ENCODE data around the gene MAPK8IP1. TPM values are rescaled to one million over a fixed set of nuclear protein-coding genes. Genes with fewer than 3 reads are reported as not detected.
"Not testable (repeated sequence)": the region's sequence is repeated elsewhere in the genome, so short reads cannot be mapped to it uniquely, and the experiment has no call there.

MAPK8IP1 gene
- total RNA-seq, 1 donor from 2014 or later, result 0.49 TPM

DNA sequence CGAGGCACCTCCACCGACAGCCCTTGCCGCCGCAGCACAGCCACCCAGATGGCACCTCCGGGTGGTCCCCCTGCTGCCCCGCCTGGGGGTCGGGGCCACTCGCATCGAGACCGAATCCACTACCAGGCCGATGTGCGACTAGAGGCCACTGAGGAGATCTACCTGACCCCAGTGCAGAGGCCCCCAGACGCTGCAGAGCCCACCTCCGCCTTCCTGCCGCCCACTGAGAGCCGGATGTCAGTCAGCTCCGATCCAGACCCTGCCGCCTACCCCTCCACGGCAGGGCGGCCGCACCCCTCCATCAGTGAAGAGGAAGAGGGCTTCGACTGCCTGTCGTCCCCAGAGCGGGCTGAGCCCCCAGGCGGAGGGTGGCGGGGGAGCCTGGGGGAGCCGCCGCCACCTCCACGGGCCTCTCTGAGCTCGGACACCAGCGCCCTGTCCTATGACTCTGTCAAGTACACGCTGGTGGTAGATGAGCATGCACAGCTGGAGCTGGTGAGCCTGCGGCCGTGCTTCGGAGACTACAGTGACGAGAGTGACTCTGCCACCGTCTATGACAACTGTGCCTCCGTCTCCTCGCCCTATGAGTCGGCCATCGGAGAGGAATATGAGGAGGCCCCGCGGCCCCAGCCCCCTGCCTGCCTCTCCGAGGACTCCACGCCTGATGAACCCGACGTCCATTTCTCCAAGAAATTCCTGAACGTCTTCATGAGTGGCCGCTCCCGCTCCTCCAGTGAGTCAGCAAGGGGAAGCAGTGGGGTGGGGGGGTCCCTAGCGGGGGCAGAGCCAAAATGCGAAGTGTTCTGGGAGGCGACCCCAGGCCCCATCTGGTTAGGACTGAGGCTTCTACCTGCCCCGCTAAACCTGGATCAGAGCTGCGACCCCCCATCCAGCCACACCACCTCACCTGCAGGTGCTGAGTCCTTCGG, 17.3 kb downstream of the MAPK8IP1 start:
- H3K4me3 Mint-ChIP-seq, result no peak overlapping the region
- no peak overlapping the region for H3K27ac Mint-ChIP-seq
- peaks cover 2% of the 10 kb centered on the region for H3K4me1 Mint-ChIP-seq
- peaks cover 25% of the 10 kb centered on the region for H3K27me3 Mint-ChIP-seq
- intact Hi-C loops (cut with micrococcal nuclease), result no loop called here
- H3K9me3 Mint-ChIP-seq, result no peaks in the 10 kb centered on the region
- DNase-seq, result no peak
- no peaks in the 10 kb centered on the region for H3K36me3 Mint-ChIP-seq (ENCODE audit: low read depth)

DNA sequence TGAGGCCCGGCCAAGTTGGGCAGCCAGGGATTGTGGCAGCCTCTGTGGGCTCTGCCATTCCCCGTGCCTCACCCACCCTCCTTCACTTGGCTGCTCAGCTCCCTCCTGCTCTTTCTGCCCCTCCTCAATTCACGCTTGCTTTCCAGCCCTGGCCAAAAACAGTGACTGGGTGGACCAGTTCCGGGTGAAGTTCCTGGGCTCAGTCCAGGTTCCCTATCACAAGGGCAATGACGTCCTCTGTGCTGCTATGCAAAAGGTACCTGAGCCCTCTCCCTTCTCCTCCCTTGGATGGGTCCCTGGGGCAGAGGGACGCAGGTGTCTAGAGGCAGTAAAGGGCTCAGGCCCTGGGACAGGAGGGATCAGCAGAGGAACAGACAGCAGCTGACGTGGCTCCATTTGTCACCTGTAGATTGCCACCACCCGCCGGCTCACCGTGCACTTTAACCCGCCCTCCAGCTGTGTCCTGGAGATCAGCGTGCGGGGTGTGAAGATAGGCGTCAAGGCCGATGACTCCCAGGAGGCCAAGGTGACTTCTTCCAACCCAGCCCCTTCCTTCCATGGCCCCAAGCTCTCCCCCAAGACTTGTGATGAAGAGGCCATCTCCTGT, 19.0 kb downstream of the MAPK8IP1 start:
- H3K27ac Mint-ChIP-seq, result no peak overlapping the region
- H3K4me3 Mint-ChIP-seq, result no peak overlapping the region
- H3K27me3 Mint-ChIP-seq, result peaks cover 14% of the 10 kb centered on the region
- H3K4me1 Mint-ChIP-seq, result no peaks in the 10 kb centered on the region
- intact Hi-C loops (cut with micrococcal nuclease), result no loop called here
- no peaks in the 10 kb centered on the region for H3K9me3 Mint-ChIP-seq
- DNase-seq, result no peak
- H3K36me3 Mint-ChIP-seq (ENCODE audit: low read depth), result no peaks in the 10 kb centered on the region

DNA sequence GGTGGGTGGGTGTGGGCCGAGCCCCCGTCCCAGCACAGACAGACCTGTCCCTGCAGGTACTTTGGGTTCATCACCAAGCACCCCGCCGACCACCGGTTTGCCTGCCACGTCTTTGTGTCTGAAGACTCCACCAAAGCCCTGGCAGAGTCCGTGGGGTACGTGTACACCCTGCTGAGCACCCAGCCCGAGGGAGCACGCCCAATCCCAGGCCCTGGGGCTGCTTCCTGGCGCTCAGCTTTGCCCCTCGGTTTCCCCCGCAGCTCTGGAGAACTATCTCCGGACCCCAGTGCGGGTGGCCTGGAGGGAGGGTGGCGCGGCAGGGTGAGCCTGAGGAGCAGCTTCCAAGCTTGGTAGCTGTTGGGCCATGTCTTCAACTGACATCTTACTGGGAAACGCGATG, 19.6 kb downstream of the MAPK8IP1 start:
- Mint-ChIP-seq H3K4me3 (no peak overlapping the region), H3K27me3 (peaks cover 14% of the 10 kb centered on the region), H3K4me1 (no peaks in the 10 kb centered on the region), H3K36me3 (ENCODE audit: low read depth) (peaks cover 2% of the 10 kb centered on the region), H3K9me3 (no peaks in the 10 kb centered on the region), H3K27ac (no peak overlapping the region)
- intact Hi-C loops (cut with micrococcal nuclease), result no loop called here
- no peak for DNase-seq

DNA sequence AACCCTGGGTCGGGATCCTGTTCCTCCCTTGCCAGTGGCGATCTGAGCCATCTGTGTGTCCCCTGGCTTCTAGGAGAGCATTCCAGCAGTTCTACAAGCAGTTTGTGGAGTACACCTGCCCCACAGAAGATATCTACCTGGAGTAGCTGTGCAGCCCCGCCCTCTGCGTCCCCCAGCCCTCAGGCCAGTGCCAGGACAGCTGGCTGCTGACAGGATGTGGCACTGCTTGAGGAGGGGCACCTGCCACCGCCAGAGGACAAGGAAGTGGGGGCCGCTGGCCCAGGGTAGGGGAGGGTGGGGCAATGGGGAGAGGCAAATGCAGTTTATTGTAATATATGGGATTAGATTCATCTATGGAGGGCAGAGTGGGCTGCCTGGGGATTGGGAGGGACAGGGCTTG, 20.1 kb downstream of the MAPK8IP1 start:
- H3K27ac Mint-ChIP-seq; H3K36me3 Mint-ChIP-seq (ENCODE audit: low read depth); H3K4me3 Mint-ChIP-seq; H3K4me1 Mint-ChIP-seq; H3K9me3 Mint-ChIP-seq; intact Hi-C loops (cut with micrococcal nuclease); DNase-seq: not testable (repeated sequence)
- H3K27me3 Mint-ChIP-seq, result peaks cover 11% of the 10 kb centered on the region

DNA sequence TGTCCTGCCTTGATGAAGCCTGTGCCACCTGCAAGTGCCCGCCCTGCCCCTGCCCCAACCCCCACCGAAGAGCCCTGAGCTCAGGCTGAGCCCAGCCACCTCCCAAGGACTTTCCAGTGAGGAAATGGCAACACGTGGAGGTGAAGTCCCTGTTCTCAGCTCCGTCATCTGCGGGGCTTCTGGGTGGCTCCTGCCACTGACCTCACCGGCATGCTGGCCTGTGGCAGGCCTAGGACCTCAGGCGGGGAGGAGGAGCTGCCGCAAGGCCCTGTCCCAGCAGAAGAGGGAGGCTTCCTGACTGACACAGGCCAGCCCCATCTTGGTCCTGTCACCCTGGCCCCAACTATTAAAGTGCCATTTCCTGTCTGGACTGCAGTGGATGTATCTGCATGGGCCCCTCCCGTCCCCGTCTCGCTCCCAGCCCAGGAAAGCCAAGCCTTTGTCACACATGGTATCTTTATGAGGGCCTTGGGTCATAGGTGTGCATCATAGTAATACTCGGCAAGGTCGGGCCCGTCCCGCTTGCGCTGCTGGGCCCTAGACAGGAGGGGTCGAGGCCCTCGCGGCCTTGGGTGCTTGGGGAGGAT, 20.7 kb downstream of the MAPK8IP1 start:
- H3K9me3 Mint-ChIP-seq, result no peaks in the 10 kb centered on the region
- H3K27ac Mint-ChIP-seq, result no peak overlapping the region
- intact Hi-C loops (cut with micrococcal nuclease), result no loop called here
- no peak for DNase-seq
- H3K4me3 Mint-ChIP-seq, result no peak overlapping the region
- peaks cover 6% of the 10 kb centered on the region for H3K36me3 Mint-ChIP-seq (ENCODE audit: low read depth)
- no peaks in the 10 kb centered on the region for H3K4me1 Mint-ChIP-seq
- H3K27me3 Mint-ChIP-seq, result peaks cover 5% of the 10 kb centered on the region

DNA sequence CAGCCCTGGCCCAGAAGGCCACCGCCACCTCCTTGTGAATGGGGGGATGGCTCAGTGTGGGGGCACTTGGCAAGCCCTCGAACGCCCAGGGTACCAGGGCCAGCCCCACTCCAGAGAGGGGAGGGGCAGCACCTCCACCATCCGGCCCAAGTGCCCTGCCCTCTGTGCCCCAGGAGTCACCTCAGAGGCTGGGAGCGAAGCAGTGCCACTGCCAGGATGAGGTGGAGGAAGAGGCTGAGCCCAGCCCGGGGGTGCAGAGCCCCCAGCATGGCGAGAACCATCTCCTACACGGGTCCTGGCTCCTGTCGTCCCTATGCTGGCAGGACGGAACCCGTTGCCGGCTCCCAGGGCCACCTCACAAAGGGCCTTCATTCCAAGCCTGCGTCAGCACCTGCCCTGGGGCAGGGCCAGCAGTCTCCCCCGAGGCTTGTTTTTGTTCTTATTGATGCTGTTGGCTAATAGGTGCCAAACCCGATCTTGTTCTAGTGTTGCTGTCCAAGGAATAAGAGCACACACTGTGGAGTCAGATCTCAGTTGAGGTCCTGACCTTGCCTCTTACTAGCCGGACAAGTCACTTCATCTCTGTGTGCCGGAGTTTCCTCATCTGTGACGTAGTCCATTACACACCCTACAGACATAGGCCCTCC, 21.6 kb downstream of the MAPK8IP1 start, which contains the start of gene FREY1:
FREY1 (minus strand) TSS at position 307 of the 647 bp plus-strand sequence; CDS start at position 281, 26 bp downstream.
- no peaks in the 10 kb centered on the region for H3K9me3 Mint-ChIP-seq
- no peaks in the 10 kb centered on the region for H3K27me3 Mint-ChIP-seq
- no peak for DNase-seq
- intact Hi-C loops (cut with micrococcal nuclease), result no loop called here
- H3K4me1 Mint-ChIP-seq, result no peaks in the 10 kb centered on the region
- H3K4me3 Mint-ChIP-seq, result no peak within 1 kb of the TSS
- H3K36me3 Mint-ChIP-seq (ENCODE audit: low read depth), result peaks cover 12% of the 10 kb centered on the region
- peak within 1 kb of the TSS; percentile 20 for H3K27ac Mint-ChIP-seq

DNA sequence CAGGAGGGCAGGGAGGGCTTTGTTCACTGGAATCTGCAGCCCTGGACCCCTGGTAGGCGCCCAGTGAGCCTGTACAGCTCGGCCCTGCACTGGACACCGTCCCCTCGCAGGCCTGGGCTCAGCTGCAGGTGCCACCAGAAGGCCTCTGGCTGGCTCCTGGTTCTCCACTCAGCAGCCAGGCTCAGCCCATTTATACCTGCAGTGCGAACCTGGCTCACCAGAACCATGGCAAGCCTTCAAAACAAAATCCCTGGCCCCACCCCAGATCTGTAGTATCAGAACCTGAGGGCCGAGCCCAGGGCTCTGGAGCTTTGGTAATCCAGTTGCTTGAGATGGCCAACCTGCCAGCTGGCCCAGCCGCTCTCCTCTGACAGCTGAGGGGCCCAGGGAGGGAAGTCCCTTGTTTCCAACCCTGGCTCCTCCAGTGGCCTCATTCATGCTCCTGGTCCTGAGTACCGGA, 22.5 kb downstream of the MAPK8IP1 start:
- intact Hi-C loops (cut with micrococcal nuclease), result no loop called here
- no peak overlapping the region for H3K4me3 Mint-ChIP-seq
- no peak overlapping the region for H3K27ac Mint-ChIP-seq

DNA sequence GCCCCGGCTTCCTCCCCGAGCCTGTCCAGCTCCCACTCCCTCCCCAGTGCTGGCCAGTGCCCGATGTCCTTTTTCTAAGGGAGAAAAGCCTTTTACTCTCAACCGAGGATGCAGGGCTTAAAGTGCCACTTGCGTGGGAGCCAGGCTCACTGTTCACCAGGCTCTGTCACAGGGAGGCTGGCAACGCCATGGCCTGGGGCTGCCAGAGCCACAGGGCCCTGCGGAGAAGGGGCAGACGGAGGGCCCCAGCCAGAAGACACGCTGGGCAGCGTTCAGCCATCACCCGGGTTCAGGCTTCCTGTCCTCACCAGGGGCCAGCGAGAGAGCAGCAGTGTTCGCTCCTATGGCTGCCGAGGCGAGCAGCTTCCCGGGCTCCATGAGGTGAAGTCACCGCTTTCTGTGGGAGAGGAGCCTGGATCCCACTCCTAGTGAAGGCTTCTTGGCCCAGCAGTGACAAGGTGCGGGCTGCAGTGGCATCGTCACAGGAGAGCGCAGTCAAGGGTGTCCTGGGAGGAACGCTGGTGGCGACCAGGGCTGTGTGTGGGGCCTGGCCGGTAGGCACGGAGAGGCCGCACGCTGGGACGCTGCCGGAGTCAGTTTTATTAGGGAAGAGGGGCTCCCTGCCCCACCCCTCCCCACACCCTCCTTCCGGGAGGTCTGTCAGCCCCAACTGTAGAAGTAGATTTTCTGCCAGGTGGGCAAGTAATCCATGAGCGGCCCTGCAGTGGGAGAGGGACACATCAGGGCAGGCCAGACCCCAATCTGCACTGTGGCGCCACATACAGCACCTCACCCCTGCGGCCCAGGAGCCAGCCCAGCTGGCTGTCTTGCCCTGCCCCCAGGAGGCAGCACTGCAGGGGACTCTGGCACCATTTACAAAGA, 24.4 kb downstream of the MAPK8IP1 start:
- H3K36me3 Mint-ChIP-seq (ENCODE audit: low read depth), result peaks cover 17% of the 10 kb centered on the region
- no peak overlapping the region for H3K27ac Mint-ChIP-seq
- intact Hi-C loops (cut with micrococcal nuclease), result no loop called here
- no peak for DNase-seq
- no peak overlapping the region for H3K4me3 Mint-ChIP-seq
- no peaks in the 10 kb centered on the region for H3K9me3 Mint-ChIP-seq
- no peaks in the 10 kb centered on the region for H3K4me1 Mint-ChIP-seq
- H3K27me3 Mint-ChIP-seq, result no peaks in the 10 kb centered on the region

More for the DNA sequence above, 22.5 kb downstream of the MAPK8IP1 start:
- Mint-ChIP-seq H3K36me3 (ENCODE audit: low read depth) (peaks cover 12% of the 10 kb centered on the region), H3K27me3 (no peaks in the 10 kb centered on the region), H3K4me1 (no peaks in the 10 kb centered on the region), H3K9me3 (no peaks in the 10 kb centered on the region)
- DNase-seq, result no peak

DNA sequence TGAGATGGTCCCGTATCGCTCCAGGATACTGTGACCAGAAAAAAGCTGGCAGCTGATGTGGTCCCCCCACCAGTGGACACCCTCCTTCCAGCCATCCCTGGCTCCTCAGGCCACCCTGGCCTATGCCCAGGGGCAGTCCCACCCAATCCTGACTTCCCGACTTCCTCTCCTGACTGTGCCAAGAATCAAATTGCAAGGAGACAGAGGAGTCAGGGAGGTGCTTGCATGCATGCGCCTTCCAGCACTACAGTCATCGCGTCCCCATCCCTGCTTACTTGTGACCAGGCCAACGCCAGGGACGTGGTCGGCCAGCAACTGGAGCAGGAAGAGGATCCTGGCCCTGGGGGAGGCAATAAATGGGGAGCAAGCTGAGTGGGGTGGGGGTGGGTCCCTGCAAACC, 25.2 kb downstream of the MAPK8IP1 start:
- Mint-ChIP-seq H3K27ac (no peak overlapping the region), H3K27me3 (no peaks in the 10 kb centered on the region), H3K9me3 (no peaks in the 10 kb centered on the region), H3K4me1 (peaks cover 1% of the 10 kb centered on the region), H3K4me3 (no peak overlapping the region), H3K36me3 (ENCODE audit: low read depth) (peaks cover 23% of the 10 kb centered on the region)
- no peak for DNase-seq
- intact Hi-C loops (cut with micrococcal nuclease), result no loop called here

DNA sequence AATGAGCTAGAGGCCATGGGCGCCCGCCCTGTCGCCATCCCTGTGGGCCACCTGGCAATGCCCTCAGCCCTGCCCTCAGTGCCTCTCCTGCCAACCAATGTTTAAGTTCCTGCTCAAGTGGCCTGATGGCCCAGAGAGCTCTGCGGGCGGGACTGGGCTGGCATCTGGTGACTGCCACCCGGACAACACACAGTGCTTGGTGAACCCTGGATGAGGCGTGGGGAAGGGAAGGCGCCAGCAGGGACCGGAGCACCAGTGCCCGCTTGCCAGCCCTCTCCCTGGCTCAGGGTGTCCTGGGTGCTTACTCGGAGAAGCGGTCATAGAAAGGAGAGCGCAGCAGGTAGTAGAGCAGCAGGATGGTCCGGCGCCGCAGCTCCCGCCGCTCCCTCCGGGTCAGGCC, 28.1 kb downstream of the MAPK8IP1 start:
- H3K27me3 Mint-ChIP-seq, result no peaks in the 10 kb centered on the region
- no peak overlapping the region for H3K27ac Mint-ChIP-seq

DNA sequence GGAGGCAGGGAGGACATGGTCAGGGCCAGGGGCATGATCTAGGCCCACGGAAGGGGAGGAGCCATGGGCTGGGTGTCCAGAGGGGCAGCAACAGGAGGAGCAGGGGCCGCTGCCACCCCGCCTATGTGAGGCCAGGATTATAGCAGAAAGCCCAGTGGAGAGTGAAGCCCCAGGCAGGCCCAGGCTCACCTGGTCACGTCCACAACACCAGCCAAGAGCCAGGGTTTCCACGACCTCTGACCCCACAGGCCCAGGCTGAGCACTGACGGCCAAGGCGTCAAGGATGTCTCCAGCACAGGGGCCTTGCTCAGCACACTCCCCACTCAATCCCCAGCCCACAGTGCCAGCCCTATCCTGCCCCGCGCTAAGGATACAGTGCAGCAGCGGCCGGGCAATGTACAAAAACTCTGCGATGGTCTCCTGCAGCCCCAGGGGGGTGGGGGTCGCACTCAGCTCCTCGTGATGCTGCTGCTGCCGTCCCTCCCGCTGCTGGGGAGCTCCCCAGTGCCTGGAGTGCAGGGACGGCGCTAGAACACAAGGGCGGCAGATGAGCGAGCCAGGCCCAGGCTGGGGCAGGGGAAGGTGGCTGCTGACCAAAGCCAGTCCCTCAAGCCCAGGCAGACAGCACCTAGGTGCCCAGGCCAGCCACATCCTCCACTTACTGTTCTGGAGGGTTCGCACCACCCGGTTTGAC, 28.6 kb downstream of the MAPK8IP1 start:
- no peak overlapping the region for H3K27ac Mint-ChIP-seq
- peaks cover 29% of the 10 kb centered on the region for H3K36me3 Mint-ChIP-seq (ENCODE audit: low read depth)
- H3K4me1 Mint-ChIP-seq, result peaks cover 17% of the 10 kb centered on the region
- intact Hi-C loops (cut with micrococcal nuclease), result no loop called here
- DNase-seq, result no peak
- no peaks in the 10 kb centered on the region for H3K9me3 Mint-ChIP-seq
- no peaks in the 10 kb centered on the region for H3K27me3 Mint-ChIP-seq
- no peak overlapping the region for H3K4me3 Mint-ChIP-seq

More for the DNA sequence above, 28.1 kb downstream of the MAPK8IP1 start:
- H3K9me3 Mint-ChIP-seq, result no peaks in the 10 kb centered on the region
- H3K4me3 Mint-ChIP-seq, result no peak overlapping the region
- H3K36me3 Mint-ChIP-seq (ENCODE audit: low read depth), result peaks cover 29% of the 10 kb centered on the region
- intact Hi-C loops (cut with micrococcal nuclease), result no loop called here
- DNase-seq, result no peak
- peaks cover 13% of the 10 kb centered on the region for H3K4me1 Mint-ChIP-seq

DNA sequence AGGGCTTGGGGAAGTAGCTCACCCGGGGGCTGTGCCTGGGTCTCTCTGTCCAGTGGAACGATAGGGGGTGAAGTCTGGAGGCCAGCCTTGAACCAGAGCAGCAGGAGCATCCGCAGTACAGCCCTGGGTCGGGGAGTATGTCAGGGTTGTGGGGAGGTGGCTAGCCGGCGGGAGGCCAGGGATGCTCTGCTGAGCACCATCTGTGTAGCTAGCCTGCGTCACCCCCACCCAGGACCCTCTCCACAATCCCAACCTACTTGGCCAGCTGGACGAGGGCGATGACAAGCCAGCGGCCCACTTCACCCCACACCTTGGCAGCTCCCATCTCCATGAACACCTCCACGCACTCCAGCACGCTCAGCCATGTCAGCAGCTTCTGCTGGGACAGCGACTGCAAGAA, 30.0 kb downstream of the MAPK8IP1 start:
- no peak overlapping the region for H3K27ac Mint-ChIP-seq
- peaks cover 21% of the 10 kb centered on the region for H3K4me1 Mint-ChIP-seq
- peaks cover 28% of the 10 kb centered on the region for H3K36me3 Mint-ChIP-seq (ENCODE audit: low read depth)
- peak overlapping the region; percentile 99 for H3K4me3 Mint-ChIP-seq
- no peak for DNase-seq
- H3K9me3 Mint-ChIP-seq, result no peaks in the 10 kb centered on the region
- intact Hi-C loops (cut with micrococcal nuclease), result no loop called here
- H3K27me3 Mint-ChIP-seq, result no peaks in the 10 kb centered on the region

Data from activated CD4-positive, alpha-beta T cell treated with anti-CD3 and anti-CD28 coated beads, Interleukin-2, amount 10 ng/mL, durations not matched to agents 24 days and 14 days (primary cell).